Measurements from ENCODE around the gene NELL1.

NELL1 gene

GRCh38 chr11:20864628-20865027, 195.2 kb downstream of the NELL1 start:
- no peak overlapping the region for H3K27ac Mint-ChIP-seq
- no peaks in the 10 kb centered on the region for H3K9me3 Mint-ChIP-seq
- H3K4me3 Mint-ChIP-seq, result no peak overlapping the region
- H3K36me3 Mint-ChIP-seq (ENCODE audit: low read depth), result no peaks in the 10 kb centered on the region
- no peaks in the 10 kb centered on the region for H3K4me1 Mint-ChIP-seq
- H3K27me3 Mint-ChIP-seq (ENCODE audit: low read depth), result no peaks in the 10 kb centered on the region
- no peak for TF ChIP-seq CTCF (IDR thresholded peaks at IDR 0.05; ENCODE audit: unreplicated experiment in 3 of 3)

- no peak overlapping the region for H3K4me3 Mint-ChIP-seq
- H3K27me3 Mint-ChIP-seq (ENCODE audit: low read depth), result no peaks in the 10 kb centered on the region
- no peak overlapping the region for H3K27ac Mint-ChIP-seq
- no peaks in the 10 kb centered on the region for H3K9me3 Mint-ChIP-seq
- no peak for TF ChIP-seq CTCF (IDR thresholded peaks at IDR 0.05; ENCODE audit: unreplicated experiment in 3 of 3)
- H3K4me1 Mint-ChIP-seq, result no peaks in the 10 kb centered on the region
- no peaks in the 10 kb centered on the region for H3K36me3 Mint-ChIP-seq (ENCODE audit: low read depth)
Observed at GRCh38 chr11:20865161-20865560, 195.8 kb downstream of the NELL1 start.

- H3K27me3 Mint-ChIP-seq (ENCODE audit: low read depth), result peaks cover 3% of the 10 kb centered on the region
- no peaks in the 10 kb centered on the region for H3K4me1 Mint-ChIP-seq
- no peaks in the 10 kb centered on the region for H3K36me3 Mint-ChIP-seq (ENCODE audit: low read depth)
- H3K27ac Mint-ChIP-seq, result no peak overlapping the region
- H3K4me3 Mint-ChIP-seq, result no peak overlapping the region
- H3K9me3 Mint-ChIP-seq, result no peaks in the 10 kb centered on the region
- no peak for TF ChIP-seq CTCF (IDR thresholded peaks at IDR 0.05; ENCODE audit: unreplicated experiment in 3 of 3)
Observed at GRCh38 chr11:20869123-20869522, 199.7 kb downstream of the NELL1 start.

GRCh38 chr11:20873054-20873453, 203.7 kb downstream of the NELL1 start:
- Mint-ChIP-seq H3K27ac (no peak overlapping the region), H3K4me1 (no peaks in the 10 kb centered on the region), H3K9me3 (no peaks in the 10 kb centered on the region), H3K36me3 (ENCODE audit: low read depth) (no peaks in the 10 kb centered on the region), H3K27me3 (ENCODE audit: low read depth) (peaks cover 11% of the 10 kb centered on the region), H3K4me3 (no peak overlapping the region)
- TF ChIP-seq CTCF (IDR thresholded peaks at IDR 0.05; ENCODE audit: unreplicated experiment in 3 of 3), result peak in 1 of 3 experiments; percentile 35

GRCh38 chr11:20874358-20874757, 205.0 kb downstream of the NELL1 start:
- no peaks in the 10 kb centered on the region for H3K4me1 Mint-ChIP-seq
- no peaks in the 10 kb centered on the region for H3K9me3 Mint-ChIP-seq
- no peak overlapping the region for H3K4me3 Mint-ChIP-seq
- no peak overlapping the region for H3K27ac Mint-ChIP-seq
- peaks cover 11% of the 10 kb centered on the region for H3K27me3 Mint-ChIP-seq (ENCODE audit: low read depth)
- no peak for TF ChIP-seq CTCF (IDR thresholded peaks at IDR 0.05; ENCODE audit: unreplicated experiment in 3 of 3)
- H3K36me3 Mint-ChIP-seq (ENCODE audit: low read depth), result no peaks in the 10 kb centered on the region

- TF ChIP-seq CTCF (IDR thresholded peaks at IDR 0.05; ENCODE audit: unreplicated experiment in 3 of 3), result no peak
- H3K27me3 Mint-ChIP-seq (ENCODE audit: low read depth), result peaks cover 11% of the 10 kb centered on the region
- H3K4me3 Mint-ChIP-seq, result no peak overlapping the region
- H3K27ac Mint-ChIP-seq, result no peak overlapping the region
- no peaks in the 10 kb centered on the region for H3K4me1 Mint-ChIP-seq
- H3K9me3 Mint-ChIP-seq, result no peaks in the 10 kb centered on the region
- H3K36me3 Mint-ChIP-seq (ENCODE audit: low read depth), result no peaks in the 10 kb centered on the region
Observed at GRCh38 chr11:20875889-20876288, 206.5 kb downstream of the NELL1 start.
